ENCODE data around the gene PPTC7.
"Not testable (repeated sequence)": the region's sequence is repeated elsewhere in the genome, so short reads cannot be mapped to it uniquely, and the experiment has no call there.

DNA sequence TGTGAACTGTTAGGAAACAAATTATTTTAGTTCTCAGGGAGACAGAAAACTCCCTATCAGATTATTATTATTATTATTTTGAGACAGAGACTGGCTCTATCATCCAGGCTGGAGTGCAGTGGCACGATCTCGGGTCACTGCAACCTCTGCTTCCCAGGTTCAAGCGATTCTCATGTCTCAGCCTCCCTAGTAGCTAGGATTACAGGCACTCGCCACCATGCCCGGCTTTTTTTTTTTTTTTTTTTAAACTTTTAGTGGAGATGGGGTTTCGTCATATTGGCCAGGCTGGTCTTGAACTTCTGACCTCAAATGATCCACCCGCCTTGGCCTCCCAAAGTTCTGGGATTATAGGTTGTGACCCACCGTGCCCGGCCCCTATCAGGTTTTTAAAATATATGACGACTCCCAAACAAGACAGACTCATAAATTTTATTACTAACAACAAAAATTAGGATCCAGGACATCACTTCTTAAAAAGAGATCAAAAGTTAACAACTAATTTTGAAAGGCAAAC, 8.3 kb downstream of the PPTC7 start:
- TF ChIP-seq, protein P1, sequence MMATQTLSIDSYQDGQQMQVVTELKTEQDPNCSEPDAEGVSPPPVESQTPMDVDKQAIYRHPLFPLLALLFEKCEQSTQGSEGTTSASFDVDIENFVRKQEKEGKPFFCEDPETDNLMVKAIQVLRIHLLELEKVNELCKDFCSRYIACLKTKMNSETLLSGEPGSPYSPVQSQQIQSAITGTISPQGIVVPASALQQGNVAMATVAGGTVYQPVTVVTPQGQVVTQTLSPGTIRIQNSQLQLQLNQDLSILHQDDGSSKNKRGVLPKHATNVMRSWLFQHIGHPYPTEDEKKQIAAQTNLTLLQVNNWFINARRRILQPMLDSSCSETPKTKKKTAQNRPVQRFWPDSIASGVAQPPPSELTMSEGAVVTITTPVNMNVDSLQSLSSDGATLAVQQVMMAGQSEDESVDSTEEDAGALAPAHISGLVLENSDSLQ (IDR thresholded peaks at IDR 0.05): not testable (repeated sequence)
- peak; percentile 78 for TF ChIP-seq ZNF384 (IDR thresholded peaks at IDR 0.05)
- TF ChIP-seq HDGF (IDR thresholded peaks at IDR 0.05; ENCODE audit: borderline replicate concordance); SUZ12 (IDR thresholded peaks at IDR 0.05): not testable (repeated sequence)

Measured in HEK293T (cell line).